Stimulated activated CD4-positive, alpha-beta T cell treated with anti-CD3 and anti-CD28 coated beads, Interleukin-15, amount 100 ng/mL, for 48 hours (primary cell): Measurements from ENCODE around the gene ATXN1.
"Not testable (repeated sequence)": the region's sequence is repeated elsewhere in the genome, so short reads cannot be mapped to it uniquely, and the experiment has no call there.

Experiments used
- DNase-seq, 2 donors: peaks; one replicate each; pipeline ENCODE4 v3.0.0-alpha.2; 2020; ENCODE audit warnings: low read depth in 2 of 2

ATXN1 gene

DNA sequence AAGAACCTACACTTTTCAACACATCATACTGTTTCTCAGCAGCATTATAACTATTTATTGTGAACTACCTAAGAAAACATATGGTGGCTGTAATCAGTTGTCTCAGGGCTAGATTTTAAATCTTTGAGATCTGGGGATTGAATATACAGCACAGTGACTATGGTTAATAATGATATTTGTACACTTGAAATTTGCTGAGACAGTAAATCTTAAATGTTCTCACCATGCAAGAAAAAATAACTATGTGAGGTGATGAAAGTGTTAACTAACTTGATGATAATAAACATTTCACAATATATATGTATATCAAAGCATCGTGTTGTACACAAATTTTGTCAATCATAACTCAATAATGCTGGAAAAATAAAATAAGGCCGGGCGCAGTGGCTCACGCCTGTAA, 113.8 kb downstream of the ATXN1 start:
- DNase-seq = no peak

- no peak for DNase-seq
Observed at GRCh38 chr6:16644540-16645250, 116.6 kb downstream of the ATXN1 start.

DNA sequence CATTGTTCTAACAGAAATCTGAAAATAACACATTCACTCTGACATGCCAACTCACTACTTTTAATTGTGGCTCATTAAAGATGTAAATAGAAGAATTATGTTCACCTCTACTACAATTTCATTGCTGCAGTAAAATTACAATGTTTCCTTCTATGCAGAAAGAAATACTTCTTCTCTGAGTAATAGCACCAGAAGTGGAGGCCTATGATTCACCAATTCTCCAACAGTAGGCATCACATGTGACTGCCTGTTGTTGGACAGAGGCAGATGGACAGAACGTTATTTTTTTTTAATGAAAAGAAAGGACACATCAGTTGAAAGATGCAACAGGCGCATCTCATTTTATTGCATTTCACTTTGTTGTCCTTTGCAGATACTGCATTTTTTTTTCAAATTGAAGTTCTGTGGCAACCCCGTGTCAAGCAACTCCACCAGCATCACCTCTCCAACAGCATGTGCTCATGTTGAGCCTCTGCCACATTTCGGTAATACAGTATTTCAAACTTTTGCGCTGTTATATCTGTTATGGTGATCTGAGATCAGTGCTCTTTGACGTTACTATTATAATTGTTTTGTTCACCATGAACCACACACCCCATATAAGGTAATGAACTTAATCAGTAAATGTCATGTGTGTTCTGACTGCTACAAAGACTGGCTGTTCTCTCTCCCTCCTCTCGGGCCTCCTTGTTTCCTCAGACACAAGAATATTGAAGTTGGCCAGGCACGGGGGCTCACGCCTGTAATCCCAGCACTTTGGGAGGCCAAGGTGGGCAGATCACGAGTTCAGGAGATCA, 121.4 kb downstream of the ATXN1 start:
- DNase-seq = no peak

DNA sequence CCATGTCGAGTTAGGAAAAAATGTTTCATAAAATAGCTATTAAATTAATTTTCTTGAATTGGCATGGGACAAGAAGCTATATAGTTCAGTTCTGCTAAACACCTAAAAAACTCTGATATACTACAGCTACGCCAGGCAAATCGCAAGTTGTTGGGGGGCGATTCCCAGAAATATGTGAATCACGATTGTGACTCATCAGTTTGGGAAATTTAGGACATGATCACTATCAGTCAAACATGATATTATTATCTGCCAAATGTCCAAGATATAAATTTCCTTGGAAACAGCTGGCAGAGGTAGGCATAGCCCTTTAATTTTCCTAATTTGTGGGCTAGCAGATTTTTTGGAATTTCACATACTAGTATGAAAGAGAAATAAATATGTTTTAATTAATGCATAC, 123.6 kb downstream of the ATXN1 start:
- no peak for DNase-seq

DNA sequence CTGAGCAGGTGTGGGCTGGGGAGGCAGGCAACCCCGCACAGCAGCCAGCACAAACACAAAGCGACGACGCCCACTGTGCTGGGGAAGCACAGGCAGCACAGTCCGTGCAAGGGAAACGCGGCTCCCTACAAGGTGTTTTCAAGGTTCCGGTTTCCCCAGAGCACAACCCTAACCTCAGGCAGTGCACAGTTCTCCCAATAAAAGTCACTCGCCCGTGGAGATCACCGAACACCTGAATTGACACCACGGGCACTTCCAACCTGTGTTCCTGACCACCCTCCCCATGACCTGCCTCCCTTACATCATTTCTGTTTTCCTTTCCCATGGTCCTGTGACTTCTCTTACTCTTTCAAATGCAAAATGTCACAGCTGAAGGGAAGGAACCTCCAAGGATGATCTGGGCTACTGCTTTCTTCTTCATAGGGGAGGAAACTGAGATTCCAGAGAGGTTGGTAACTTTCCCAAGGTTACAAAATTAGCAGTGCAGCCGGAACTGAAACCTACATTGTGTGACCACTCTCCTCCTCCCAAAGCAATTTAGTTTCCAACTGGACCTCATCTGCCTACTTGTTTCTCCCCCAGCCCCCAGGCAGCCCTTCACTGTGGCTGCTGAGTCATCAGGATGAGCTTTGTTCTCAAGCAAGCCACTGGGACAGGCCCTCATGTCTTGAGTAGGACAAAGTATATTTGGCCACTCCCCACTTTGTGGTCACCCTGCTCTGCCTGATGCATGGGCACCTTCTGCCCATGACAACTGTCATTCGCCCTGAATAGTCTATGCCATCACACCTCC, 125.3 kb downstream of the ATXN1 start:
- DNase-seq = no peak

DNA sequence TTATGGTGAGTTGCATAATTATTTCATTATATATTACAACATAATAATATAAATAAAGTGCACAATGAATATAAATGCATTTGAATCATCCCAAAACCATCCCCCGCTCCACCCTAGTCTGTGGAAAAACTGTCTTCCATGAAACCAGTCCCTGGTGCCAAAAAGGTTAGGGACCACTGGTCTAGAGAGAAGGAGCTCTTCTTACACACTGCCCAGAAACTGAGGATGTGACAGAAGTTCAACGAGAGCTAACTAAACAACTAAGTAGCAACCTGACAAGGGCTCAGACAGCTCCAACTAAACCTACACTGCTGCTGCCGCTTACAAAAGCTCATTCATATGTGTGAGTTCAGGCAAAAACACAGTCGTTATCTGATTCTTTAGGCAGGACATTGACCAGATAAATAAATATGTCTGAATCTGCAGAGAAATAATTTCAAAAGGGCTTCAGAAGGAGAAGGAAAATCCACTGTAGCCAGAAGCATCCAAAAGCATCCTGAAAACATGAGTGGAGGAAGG, 125.9 kb downstream of the ATXN1 start:
- DNase-seq = no peak

GRCh38 chr6:16634855-16635254, 126.4 kb downstream of the ATXN1 start:
- DNase-seq = no peak

- DNase-seq = no peak
Observed at GRCh38 chr6:16633961-16634360, 127.3 kb downstream of the ATXN1 start.

DNA sequence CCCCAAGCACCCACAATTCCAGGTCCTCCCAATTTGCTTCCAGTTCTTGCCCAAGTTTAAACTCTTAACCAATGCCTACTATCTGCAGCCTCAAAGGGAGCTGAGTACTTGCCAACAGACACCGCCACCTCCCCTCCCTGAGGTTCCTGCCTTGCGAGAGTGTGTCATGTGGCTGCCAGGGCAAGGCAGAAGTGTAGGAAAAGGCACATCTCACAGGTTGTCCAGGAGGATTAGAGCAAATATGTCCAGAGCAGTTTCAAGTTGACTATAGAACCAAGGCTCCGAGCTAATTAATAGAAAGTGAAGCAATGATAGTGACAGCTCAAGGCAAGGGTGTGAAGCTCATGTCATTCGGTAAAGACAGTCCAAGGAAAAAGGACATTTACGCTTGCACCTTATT, 127.8 kb downstream of the ATXN1 start:
- no peak for DNase-seq

DNA sequence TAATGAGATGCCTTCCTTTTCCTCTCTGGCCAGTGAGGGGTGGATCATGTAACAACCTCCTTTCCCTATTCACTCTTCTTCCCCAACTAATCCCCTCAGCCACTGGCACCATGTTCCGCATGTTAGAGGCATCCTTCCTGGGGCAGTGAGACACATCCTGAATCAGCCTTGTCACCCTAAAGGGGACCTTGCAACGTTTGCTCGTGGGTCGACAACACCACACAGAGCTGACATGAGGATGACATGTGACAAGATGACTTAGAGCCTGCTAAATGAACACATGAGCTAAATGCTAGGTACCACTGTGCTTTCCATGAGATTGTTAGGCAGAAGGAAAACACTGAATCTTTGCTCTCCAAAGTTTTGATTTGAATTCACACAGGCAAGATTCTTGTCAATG, 129.2 kb downstream of the ATXN1 start:
- no peak for DNase-seq

DNA sequence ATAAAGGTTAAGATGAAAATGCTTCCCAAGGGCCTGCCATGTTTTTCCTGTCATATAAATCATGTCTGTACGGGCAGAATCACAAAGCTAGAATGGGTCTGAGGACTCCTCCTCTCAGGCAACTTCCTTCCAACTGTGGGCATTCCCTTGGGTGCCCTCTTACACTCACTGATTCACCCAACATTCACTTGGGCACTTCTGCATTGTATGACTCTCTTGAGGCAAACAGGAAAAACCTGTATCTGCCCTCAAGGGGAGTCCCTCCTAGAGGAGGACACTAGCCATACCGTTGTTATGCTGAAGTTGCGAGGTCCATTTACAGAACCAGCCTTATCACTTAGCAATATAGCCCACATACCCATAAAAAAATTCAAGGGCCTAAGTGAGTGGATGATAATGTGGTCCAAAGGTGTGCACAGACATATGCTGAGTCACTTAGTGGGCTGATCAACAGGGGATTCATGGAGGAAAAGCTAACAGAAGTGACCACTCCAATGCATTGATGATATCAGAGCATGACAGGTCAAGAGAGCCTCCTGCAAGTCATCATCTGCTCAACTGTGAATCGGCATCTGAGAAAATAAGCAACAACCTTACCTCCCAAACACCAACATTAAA, 131.1 kb downstream of the ATXN1 start:
- DNase-seq = no peak

DNA sequence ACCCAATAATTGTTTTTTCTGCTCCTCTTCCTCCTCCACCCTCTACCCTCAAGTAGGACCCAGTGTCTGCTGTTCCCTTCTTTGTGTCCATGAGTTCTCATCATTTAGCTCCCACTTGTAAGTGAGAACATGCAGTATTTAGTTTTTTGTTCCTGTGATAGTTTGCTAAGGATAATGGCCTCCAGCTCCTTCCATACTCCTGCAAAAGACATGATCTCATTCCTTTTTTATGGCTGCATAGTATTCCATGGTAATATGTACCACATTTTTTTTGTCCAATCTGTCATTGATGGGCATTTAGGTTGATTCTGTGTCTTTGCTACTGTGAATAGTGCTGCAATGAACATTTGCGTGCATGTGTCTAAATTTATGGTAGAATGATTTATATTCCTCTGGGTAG, 132.7 kb downstream of the ATXN1 start:
- DNase-seq = not testable (repeated sequence)

DNA sequence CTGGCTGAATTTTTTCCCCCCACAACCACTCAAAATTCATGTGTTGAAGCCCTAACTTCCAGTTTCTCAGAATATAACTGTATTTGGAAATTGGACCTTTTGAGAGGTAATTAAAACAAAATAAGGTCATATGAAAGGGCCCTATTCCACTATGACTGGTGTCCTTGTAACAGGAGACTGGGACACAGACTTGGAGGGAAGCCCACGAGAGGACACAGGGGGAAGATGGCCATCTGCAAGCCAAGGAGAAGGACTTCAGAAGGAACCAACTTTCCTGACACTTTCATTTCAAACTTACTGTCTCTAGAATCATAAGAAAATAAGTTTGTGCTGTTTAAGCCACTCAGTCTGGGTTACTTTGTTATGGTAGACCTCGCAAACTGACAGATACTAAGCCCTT, 134.6 kb downstream of the ATXN1 start:
- no peak for DNase-seq

DNA sequence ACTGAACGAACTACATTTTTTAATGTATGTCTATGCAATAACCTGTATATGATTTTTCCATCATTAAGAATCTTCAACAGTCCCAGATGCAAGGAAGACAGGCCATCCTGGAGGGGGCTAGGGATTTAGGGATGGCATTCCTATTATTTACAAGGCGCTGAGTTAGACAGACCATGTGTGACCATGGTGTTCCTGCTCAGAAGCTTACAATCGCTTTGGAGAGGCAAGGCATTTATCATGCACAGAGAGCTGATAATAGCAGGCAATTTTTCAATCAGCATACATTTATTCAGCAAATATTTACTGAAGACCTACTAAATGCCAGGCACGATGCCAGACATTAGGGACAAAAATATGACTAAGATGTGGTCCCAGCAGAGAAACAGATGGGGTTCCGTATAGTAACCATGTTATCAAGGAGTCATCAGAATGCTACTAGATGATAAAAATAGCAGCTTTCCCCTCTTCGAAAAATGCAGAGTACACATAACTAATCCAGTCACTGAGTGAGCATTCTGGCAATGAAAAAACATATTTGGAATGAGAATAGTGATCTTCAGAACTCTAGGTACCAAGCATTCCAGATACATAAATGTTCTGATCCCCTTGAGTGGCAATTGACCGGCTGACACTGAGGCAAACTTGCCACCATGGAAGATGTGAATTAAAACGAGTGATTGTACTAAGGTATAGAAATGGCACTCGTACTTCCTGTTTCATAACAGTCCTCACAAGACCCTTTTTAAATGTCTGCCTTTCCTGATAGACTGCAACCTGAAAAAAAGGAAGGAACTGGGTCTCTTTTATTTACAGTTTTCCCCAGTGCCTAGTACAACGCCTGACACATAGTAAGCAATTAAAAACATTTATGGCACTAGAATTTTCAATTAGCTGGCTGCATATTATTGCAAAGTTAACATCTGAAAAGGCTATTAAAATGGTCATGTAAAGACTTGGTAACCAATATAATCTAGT, 135.7 kb downstream of the ATXN1 start:
- no peak for DNase-seq

GRCh38 chr6:16624636-16625290, 136.5 kb downstream of the ATXN1 start:
- DNase-seq = no peak

DNA sequence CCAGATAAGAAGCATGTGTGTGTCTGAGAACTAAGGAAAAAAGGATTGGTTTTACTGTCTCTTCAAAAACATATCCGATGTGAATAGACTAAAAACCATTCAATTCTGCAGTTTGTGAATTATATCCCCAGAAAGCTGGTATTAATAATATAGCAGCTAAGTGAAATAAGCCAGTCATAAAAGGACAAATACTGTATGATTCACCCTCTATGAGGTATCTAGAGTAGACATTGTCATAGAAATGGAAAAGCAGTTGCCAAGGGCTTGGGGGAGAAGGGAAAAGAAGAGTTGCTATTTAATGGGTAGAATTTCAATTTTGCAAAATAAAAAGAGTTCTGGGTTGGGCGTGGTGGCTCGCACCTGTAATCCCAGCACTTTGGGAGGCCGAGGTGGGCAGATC, 137.5 kb downstream of the ATXN1 start:
- no peak for DNase-seq

DNA sequence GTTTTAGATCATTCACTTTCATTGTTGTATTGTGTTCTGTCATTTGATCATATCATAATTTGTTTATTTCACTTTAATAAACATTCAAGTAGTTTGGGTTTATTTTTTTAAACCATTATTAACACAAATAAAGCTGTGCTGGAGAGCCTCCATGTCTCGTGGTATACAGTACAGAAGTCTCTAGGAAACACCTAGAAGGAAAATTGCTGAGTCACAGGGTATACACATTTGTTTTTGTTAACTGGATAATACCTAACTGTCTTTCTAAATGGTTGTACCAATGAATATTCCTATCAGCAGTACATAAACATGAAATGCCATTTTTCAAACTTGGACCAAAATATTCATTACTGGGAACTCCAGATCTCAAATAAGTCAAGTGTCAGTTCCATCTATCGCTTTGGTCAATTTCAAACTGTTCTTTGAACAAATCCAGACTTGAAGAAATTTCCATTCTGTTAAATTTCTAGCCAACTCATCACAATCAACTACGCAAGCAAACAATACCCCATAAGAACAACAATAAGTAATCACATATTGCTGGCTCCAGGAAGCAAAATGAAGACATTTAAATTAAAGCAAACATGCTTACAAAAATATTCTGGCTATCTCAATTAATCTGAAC, 138.1 kb downstream of the ATXN1 start:
- no peak for DNase-seq

DNA sequence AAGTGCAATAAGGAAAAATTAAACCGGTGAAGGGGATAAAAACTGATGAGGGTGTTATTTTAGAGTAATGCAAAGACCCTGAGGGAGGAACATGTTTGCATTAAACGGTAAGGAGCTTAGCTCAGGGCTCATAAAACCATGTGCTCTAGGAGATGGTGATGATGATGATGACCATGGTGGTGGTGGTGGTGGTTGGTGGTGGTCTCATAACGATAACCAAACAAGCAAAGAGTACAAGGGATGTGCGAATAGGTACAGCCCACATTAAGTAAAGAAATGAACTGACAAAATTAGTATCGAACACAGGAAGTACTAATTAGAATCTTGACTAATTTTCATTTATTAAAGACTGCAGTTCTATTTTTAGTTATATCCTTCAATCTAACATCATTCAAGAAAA, 139.1 kb downstream of the ATXN1 start:
- DNase-seq = no peak

DNA sequence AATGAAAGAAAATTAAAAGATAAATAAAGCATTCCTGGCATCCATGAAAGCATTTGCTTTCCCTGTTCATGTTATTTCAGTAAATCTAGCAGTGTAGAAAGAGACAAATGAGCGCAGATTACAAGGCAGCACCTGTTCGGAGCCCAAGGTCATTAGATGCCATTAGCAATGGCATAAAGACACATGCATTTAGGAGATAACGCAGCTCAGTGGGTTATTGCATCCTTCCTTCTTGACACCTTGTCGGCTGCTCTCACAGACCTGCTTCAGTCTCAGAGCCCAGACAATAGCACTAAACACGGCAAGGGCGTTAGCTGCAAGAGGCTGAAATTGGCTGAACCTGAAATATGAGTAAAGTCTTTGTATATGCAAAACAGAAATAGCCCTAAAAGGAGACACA, 140.3 kb downstream of the ATXN1 start:
- no peak for DNase-seq

GRCh38 chr6:16619777-16620176, 141.5 kb downstream of the ATXN1 start:
- DNase-seq = no peak
